ENCODE results near the gene TRIM44.

TRIM44 gene

DNA sequence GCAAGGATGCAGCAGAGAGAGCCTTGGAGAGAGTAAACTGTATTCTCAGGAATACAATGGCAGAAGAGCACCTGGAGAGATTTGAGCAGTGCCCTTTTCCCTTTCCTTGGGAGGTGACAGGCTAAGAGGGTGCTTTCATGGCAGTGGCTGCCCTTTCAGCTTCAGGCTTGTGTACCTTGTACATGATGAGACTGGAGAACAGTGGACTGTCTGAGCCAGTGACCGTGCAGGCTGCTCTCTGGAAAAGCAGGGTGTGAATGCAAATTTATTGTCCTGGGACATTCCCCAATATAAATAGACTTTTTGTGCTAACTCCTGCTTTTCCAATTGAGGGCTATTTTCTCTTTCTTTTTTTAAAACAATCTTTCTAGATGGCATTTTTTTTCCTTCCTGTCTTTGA, 99.3 kb downstream of the TRIM44 start:
- H3K4me2 ChIP-seq (ENCODE audit: low read length), result no peak overlapping the region
- H4K8ac ChIP-seq (ENCODE audit: low read depth, low read length), result no peak overlapping the region
- no CpG with 5 or more reads among the region's 1 CpG for WGBS (ENCODE audit: extremely low coverage, insufficient coverage, insufficient read length)
- no peak overlapping the region for H2BK120ac ChIP-seq (ENCODE audit: insufficient read depth, low read length, poor library complexity)
- no peak overlapping the region for H4K12ac ChIP-seq (ENCODE audit: low read depth, low read length)
- H2BK12ac ChIP-seq (ENCODE audit: low read length), result peak overlapping the region; percentile 22
- H3K4me1 ChIP-seq (ENCODE audit: control insufficient read depth in 1 of 2, insufficient read depth in 2 of 2, low read length in 2 of 2), result peaks cover 2 to 4% of the 10 kb centered on the region in 2 experiments
- H3K14ac ChIP-seq (ENCODE audit: low read length), result peak overlapping the region; percentile 44
- no peak overlapping the region for H3K9ac ChIP-seq (ENCODE audit: low read length)
- no peaks in the 10 kb centered on the region for H3K36me3 ChIP-seq (ENCODE audit: control insufficient read depth in 1 of 2, insufficient read depth in 2 of 2, low read length in 2 of 2)
- H4K91ac ChIP-seq (ENCODE audit: low read depth, low read length), result no peak overlapping the region
- H3K4me3 ChIP-seq (ENCODE audit: low read depth, low read length), result no peak overlapping the region
- no peak overlapping the region for H3K27ac ChIP-seq (ENCODE audit: low read depth, low read length)
- H3K18ac ChIP-seq (ENCODE audit: low read length), result no peak overlapping the region
- H2BK5ac ChIP-seq (ENCODE audit: low read depth, low read length, poor library complexity), result no peak overlapping the region
- H3K4ac ChIP-seq (ENCODE audit: low read depth, low read length), result no peak overlapping the region
- no peak overlapping the region for H2AFZ ChIP-seq (ENCODE audit: insufficient read depth, low read length, poor library complexity)
- H3K9me3 ChIP-seq (ENCODE audit: insufficient read depth, low read depth, low read length), result no peaks in the 10 kb centered on the region
- no peaks in the 10 kb centered on the region for H3K27me3 ChIP-seq (ENCODE audit: insufficient read depth, low read length)
- H3K23ac ChIP-seq (ENCODE audit: low read length), result no peak overlapping the region
- H3K79me1 ChIP-seq (ENCODE audit: low read length), result peaks cover 2% of the 10 kb centered on the region
- H3K79me2 ChIP-seq (ENCODE audit: control insufficient read depth, insufficient read depth, low read length, poor library complexity), result no peaks in the 10 kb centered on the region
- no peak overlapping the region for H2AK5ac ChIP-seq (ENCODE audit: low read length)
- no peak for DNase-seq

DNA sequence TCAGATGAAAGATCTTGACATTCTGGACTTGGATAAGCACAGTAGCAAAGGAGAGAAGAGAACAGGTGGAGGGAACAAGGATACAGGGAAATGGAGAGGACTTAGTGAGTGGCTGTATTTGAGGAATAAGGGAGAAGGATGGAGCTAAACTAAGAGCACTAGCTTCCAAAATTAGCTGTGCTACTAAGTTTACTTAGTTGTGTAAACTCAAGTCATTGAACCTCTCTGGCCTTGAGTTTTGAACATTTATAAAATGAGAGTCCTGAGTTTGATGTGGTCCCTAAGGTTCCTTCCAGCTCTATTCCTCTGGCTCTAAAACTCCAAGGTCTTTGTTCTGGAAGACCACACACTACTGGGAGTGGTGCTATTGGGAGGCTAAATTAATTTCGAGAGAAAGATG, 100.7 kb downstream of the TRIM44 start:
- Histone ChIP-seq H3K27ac (ENCODE audit: low read depth, low read length) (no peak overlapping the region), H3K79me2 (ENCODE audit: control insufficient read depth, insufficient read depth, low read length, poor library complexity) (no peaks in the 10 kb centered on the region), H3K9ac (ENCODE audit: low read length) (no peak overlapping the region), H4K12ac (ENCODE audit: low read depth, low read length) (no peak overlapping the region), H2BK5ac (ENCODE audit: low read depth, low read length, poor library complexity) (no peak overlapping the region), H3K36me3 (ENCODE audit: control insufficient read depth in 1 of 2, insufficient read depth in 2 of 2, low read length in 2 of 2) (no peaks in the 10 kb centered on the region), H3K9me3 (ENCODE audit: insufficient read depth, low read depth, low read length) (no peaks in the 10 kb centered on the region), H3K4me3 (ENCODE audit: low read depth, low read length) (no peak overlapping the region), H3K4ac (ENCODE audit: low read depth, low read length) (no peak overlapping the region), H4K8ac (ENCODE audit: low read depth, low read length) (no peak overlapping the region), H2AFZ (ENCODE audit: insufficient read depth, low read length, poor library complexity) (no peak overlapping the region), H3K27me3 (ENCODE audit: insufficient read depth, low read length) (no peaks in the 10 kb centered on the region), H2BK12ac (ENCODE audit: low read length) (no peak overlapping the region), H3K4me2 (ENCODE audit: low read length) (no peak overlapping the region), H3K79me1 (ENCODE audit: low read length) (peaks cover 2% of the 10 kb centered on the region), H3K4me1 (ENCODE audit: control insufficient read depth in 1 of 2, insufficient read depth in 2 of 2, low read length in 2 of 2) (peaks cover 2 to 4% of the 10 kb centered on the region in 2 experiments), H3K14ac (ENCODE audit: low read length) (no peak overlapping the region), H3K18ac (ENCODE audit: low read length) (no peak overlapping the region), H2AK5ac (ENCODE audit: low read length) (no peak overlapping the region), H2BK120ac (ENCODE audit: insufficient read depth, low read length, poor library complexity) (no peak overlapping the region), H3K23ac (ENCODE audit: low read length) (no peak overlapping the region), H4K91ac (ENCODE audit: low read depth, low read length) (no peak overlapping the region)
- DNase-seq, result no peak
- WGBS (ENCODE audit: extremely low coverage, insufficient coverage, insufficient read length), result no CpG with 5 or more reads among the region's 1 CpG

DNA sequence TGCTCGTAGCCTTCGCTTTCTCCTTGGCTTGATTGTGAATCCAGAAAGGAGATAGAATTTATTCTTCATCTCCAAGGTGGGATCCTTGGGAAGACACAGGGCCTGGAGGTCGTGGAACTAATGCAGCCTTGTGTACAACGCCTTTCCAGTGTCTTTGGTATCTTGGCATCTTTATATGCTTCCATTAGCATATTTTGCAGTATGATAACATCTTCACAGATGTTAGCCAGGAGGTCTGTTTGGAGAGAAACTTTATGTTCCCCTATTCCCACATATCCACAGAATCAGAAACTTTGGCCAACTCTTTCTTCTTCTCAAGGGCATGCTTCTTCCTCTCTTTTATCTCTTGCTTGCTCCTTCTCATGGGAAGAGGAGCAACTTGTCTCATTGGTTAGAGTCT, 101.2 kb downstream of the TRIM44 start:
- peaks cover 2 to 4% of the 10 kb centered on the region in 2 experiments for H3K4me1 ChIP-seq (ENCODE audit: control insufficient read depth in 1 of 2, insufficient read depth in 2 of 2, low read length in 2 of 2)
- DNase-seq, result no peak
- no CpG with 5 or more reads among the region's 4 CpGs for WGBS (ENCODE audit: extremely low coverage, insufficient coverage, insufficient read length)
- no peaks in the 10 kb centered on the region for H3K36me3 ChIP-seq (ENCODE audit: control insufficient read depth in 1 of 2, insufficient read depth in 2 of 2, low read length in 2 of 2)
- no peak overlapping the region for H3K23ac ChIP-seq (ENCODE audit: low read length)
- no peak overlapping the region for H2AFZ ChIP-seq (ENCODE audit: insufficient read depth, low read length, poor library complexity)
- no peak overlapping the region for H2BK5ac ChIP-seq (ENCODE audit: low read depth, low read length, poor library complexity)
- H2AK5ac ChIP-seq (ENCODE audit: low read length), result no peak overlapping the region
- no peak overlapping the region for H4K91ac ChIP-seq (ENCODE audit: low read depth, low read length)
- H3K27ac ChIP-seq (ENCODE audit: low read depth, low read length), result no peak overlapping the region
- H3K4me2 ChIP-seq (ENCODE audit: low read length), result no peak overlapping the region
- no peaks in the 10 kb centered on the region for H3K27me3 ChIP-seq (ENCODE audit: insufficient read depth, low read length)
- no peak overlapping the region for H3K4ac ChIP-seq (ENCODE audit: low read depth, low read length)
- H4K8ac ChIP-seq (ENCODE audit: low read depth, low read length), result no peak overlapping the region
- no peak overlapping the region for H3K9ac ChIP-seq (ENCODE audit: low read length)
- no peaks in the 10 kb centered on the region for H3K79me2 ChIP-seq (ENCODE audit: control insufficient read depth, insufficient read depth, low read length, poor library complexity)
- H2BK120ac ChIP-seq (ENCODE audit: insufficient read depth, low read length, poor library complexity), result no peak overlapping the region
- no peak overlapping the region for H3K4me3 ChIP-seq (ENCODE audit: low read depth, low read length)
- peaks cover 2% of the 10 kb centered on the region for H3K79me1 ChIP-seq (ENCODE audit: low read length)
- H3K14ac ChIP-seq (ENCODE audit: low read length), result no peak overlapping the region
- H3K18ac ChIP-seq (ENCODE audit: low read length), result no peak overlapping the region
- H3K9me3 ChIP-seq (ENCODE audit: insufficient read depth, low read depth, low read length), result no peaks in the 10 kb centered on the region
- H2BK12ac ChIP-seq (ENCODE audit: low read length), result no peak overlapping the region
- no peak overlapping the region for H4K12ac ChIP-seq (ENCODE audit: low read depth, low read length)

DNA sequence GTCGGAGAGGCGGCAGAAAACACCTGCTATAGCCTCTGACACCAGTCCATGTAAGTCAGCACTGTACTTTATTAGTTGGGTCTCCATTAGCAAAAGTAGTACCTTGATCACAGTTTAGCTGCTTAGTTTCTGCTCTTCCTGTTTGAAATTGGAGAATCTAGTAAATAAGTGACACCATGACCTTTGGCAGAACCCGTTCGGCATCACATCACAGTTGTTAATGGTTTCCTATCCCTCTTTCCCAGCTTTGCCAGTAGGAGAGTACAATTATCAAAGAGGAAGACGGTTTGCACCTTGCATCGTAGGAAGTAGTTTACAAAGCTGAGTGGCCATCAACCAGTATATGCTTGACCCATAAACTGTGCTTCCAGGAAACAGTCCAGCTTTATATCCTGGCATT, 101.8 kb downstream of the TRIM44 start:
- H3K4me3 ChIP-seq (ENCODE audit: low read depth, low read length), result no peak overlapping the region
- no CpG with 5 or more reads among the region's 6 CpGs for WGBS (ENCODE audit: extremely low coverage, insufficient coverage, insufficient read length)

More for the DNA sequence above, 101.8 kb downstream of the TRIM44 start:
- peaks cover 2% of the 10 kb centered on the region for H3K79me1 ChIP-seq (ENCODE audit: low read length)
- no peak overlapping the region for H3K4ac ChIP-seq (ENCODE audit: low read depth, low read length)
- no peak overlapping the region for H3K18ac ChIP-seq (ENCODE audit: low read length)
- DNase-seq, result no peak
- H4K8ac ChIP-seq (ENCODE audit: low read depth, low read length), result no peak overlapping the region
- H2AK5ac ChIP-seq (ENCODE audit: low read length), result no peak overlapping the region
- H3K9me3 ChIP-seq (ENCODE audit: insufficient read depth, low read depth, low read length), result no peaks in the 10 kb centered on the region
- H3K4me2 ChIP-seq (ENCODE audit: low read length), result no peak overlapping the region
- no peaks in the 10 kb centered on the region for H3K36me3 ChIP-seq (ENCODE audit: control insufficient read depth in 1 of 2, insufficient read depth in 2 of 2, low read length in 2 of 2)
- H3K4me1 ChIP-seq (ENCODE audit: control insufficient read depth in 1 of 2, insufficient read depth in 2 of 2, low read length in 2 of 2), result peaks cover 2 to 4% of the 10 kb centered on the region in 2 experiments
- H2BK120ac ChIP-seq (ENCODE audit: insufficient read depth, low read length, poor library complexity), result no peak overlapping the region
- no peak overlapping the region for H3K14ac ChIP-seq (ENCODE audit: low read length)
- no peak overlapping the region for H4K12ac ChIP-seq (ENCODE audit: low read depth, low read length)
- no peak overlapping the region for H2BK12ac ChIP-seq (ENCODE audit: low read length)
- no peak overlapping the region for H4K91ac ChIP-seq (ENCODE audit: low read depth, low read length)
- no peak overlapping the region for H2AFZ ChIP-seq (ENCODE audit: insufficient read depth, low read length, poor library complexity)
- no peak overlapping the region for H3K9ac ChIP-seq (ENCODE audit: low read length)
- H2BK5ac ChIP-seq (ENCODE audit: low read depth, low read length, poor library complexity), result no peak overlapping the region
- H3K23ac ChIP-seq (ENCODE audit: low read length), result no peak overlapping the region
- no peaks in the 10 kb centered on the region for H3K27me3 ChIP-seq (ENCODE audit: insufficient read depth, low read length)
- no peaks in the 10 kb centered on the region for H3K79me2 ChIP-seq (ENCODE audit: control insufficient read depth, insufficient read depth, low read length, poor library complexity)
- H3K27ac ChIP-seq (ENCODE audit: low read depth, low read length), result no peak overlapping the region
